H1 (cell line): ENCODE data around the gene C12orf75. TPM values are rescaled to one million over a fixed set of nuclear protein-coding genes. Genes with fewer than 3 reads are reported as not detected.

ENCODE experiments used
- CTCF ChIA-PET: fragments of 300-600 bp; sonication (Branson Sonifier 250); formaldehyde crosslinking; loops from one replicate; lab custom pipeline; 2021; ENCODE audit not compliant: partially characterized antibody; lab: Charles Lee
- POLR2A ChIA-PET: fragments of 300-600 bp; sonication (Branson Sonifier 250); formaldehyde crosslinking; loops from one replicate; lab custom pipeline; 2021; ENCODE audit warnings: inconsistent platforms; ENCODE audit not compliant: partially characterized antibody; lab: Charles Lee
- DNase-seq, 2 experiments: peaks; one replicate each; pipeline versions ENCODE4 v3.0.0 to v3.0.0-alpha.2; 2010 to 2022; ENCODE audit warnings: low spot score in 2 of 2, low read depth in 1 of 2, mixed read lengths in 1 of 2
- FAIRE-seq: peaks from 2 replicates; lab custom pipeline; 2011; peaks lifted over from hg19 to GRCh38; lab: Jason Lieb, UNC
- H2AFZ ChIP-seq: 2 replicates; pipeline ENCODE4 v1.8.1; 2012; ENCODE audit warnings: low read length, inconsistent platforms
- H2AK5ac ChIP-seq: 2 replicates; pipeline ENCODE4 v1.6.1; 2013; ENCODE audit warnings: low read depth, low read length
- H2BK120ac ChIP-seq: replicated peaks from 2 replicates; pipeline ENCODE3; 2013; ENCODE audit warnings: low read depth, low read length, inconsistent platforms
- H2BK12ac ChIP-seq: 2 replicates; pipeline ENCODE4 v1.6.1; 2013; ENCODE audit warnings: low read depth, low read length
- H2BK15ac ChIP-seq: 2 replicates; pipeline ENCODE4 v1.6.1; 2013; ENCODE audit warnings: low read length
- H2BK20ac ChIP-seq: 2 replicates; pipeline ENCODE4 v1.6.1; 2013; ENCODE audit warnings: low read length
- H2BK5ac ChIP-seq: 2 replicates; pipeline ENCODE4 v1.6.1; 2013; ENCODE audit warnings: low read depth, low read length
- H3K14ac ChIP-seq: 2 replicates; pipeline ENCODE4 v1.6.1; 2013; ENCODE audit warnings: inconsistent platforms; ENCODE audit not compliant: insufficient read length
- H3K18ac ChIP-seq: 2 replicates; pipeline ENCODE4 v1.6.1; 2013; ENCODE audit warnings: low read length; ENCODE audit errors: extremely low read depth
- H3K23ac ChIP-seq: 2 replicates; pipeline ENCODE4 v1.6.1; 2013; ENCODE audit warnings: inconsistent platforms; ENCODE audit not compliant: insufficient read length
- H3K23me2 ChIP-seq: 2 replicates; pipeline ENCODE4 v1.6.1; 2013; ENCODE audit warnings: low read depth, low read length
- H3K27ac ChIP-seq: 2 replicates; pipeline ENCODE4 v1.6.1; 2011; ENCODE audit warnings: low read depth, low read length, inconsistent platforms
- H3K27me3 ChIP-seq, 4 experiments: replicated peaks in 1 of 4; 1 replicate in 1 of 4; 2 replicates in 3 of 4; pipeline versions ENCODE4 v1.6.1 to v1.8.1; 2011 to 2013; ENCODE audit warnings: low read length in 3 of 4, mild to moderate bottlenecking in 3 of 4, inconsistent platforms in 2 of 4, mixed read lengths in 2 of 4, moderate library complexity in 1 of 4; ENCODE audit not compliant: control insufficient read depth in 3 of 4, insufficient read depth in 3 of 4; ENCODE audit errors: extremely low read depth in 1 of 4
- H3K36me3 ChIP-seq, 4 experiments: 2 replicates each; pipeline versions ENCODE4 v1.6.1 to v1.8.1; 2011 to 2013; ENCODE audit warnings: mild to moderate bottlenecking in 4 of 4, low read length in 3 of 4, moderate library complexity in 2 of 4, control low read depth in 1 of 4, inconsistent platforms in 1 of 4; ENCODE audit not compliant: insufficient read depth in 4 of 4, control insufficient read depth in 2 of 4
- H3K4ac ChIP-seq: replicated peaks from 2 replicates; pipeline ENCODE3; 2013; ENCODE audit warnings: low read length, low read depth, mixed read lengths, inconsistent platforms; ENCODE audit not compliant: insufficient read length
- H3K4me1 ChIP-seq, 4 experiments: replicated peaks in 1 of 4; 1 replicate in 1 of 4; 2 replicates in 3 of 4; pipeline versions ENCODE4 v1.6.1 to v1.8.1; 2011 to 2013; ENCODE audit warnings: low read length in 3 of 4, inconsistent platforms in 2 of 4, mixed read lengths in 1 of 4; ENCODE audit not compliant: insufficient read depth in 4 of 4, control insufficient read depth in 3 of 4
- H3K4me2 ChIP-seq, 2 experiments: 2 replicates each; pipeline versions ENCODE4 v1.6.1 to v1.8.1; 2011 to 2013; ENCODE audit warnings: low read depth in 2 of 2, low read length in 2 of 2, control low read depth in 1 of 2, inconsistent platforms in 1 of 2, mild to moderate bottlenecking in 1 of 2; ENCODE audit not compliant: insufficient read depth in 1 of 2
- H3K4me3 ChIP-seq, 4 experiments: fragments of 200-600, 300-600 bp in 1 of 4; sonication (generic), shearing (Covaris generic), sonication (Bioruptor Twin) in 1 of 4; 2 replicates each; pipeline versions ENCODE4 v1.5.1 to v1.8.1; 2011 to 2016; ENCODE audit warnings: low read length in 4 of 4, low read depth in 3 of 4, control low read depth in 2 of 4, inconsistent platforms in 2 of 4, mild to moderate bottlenecking in 2 of 4, mixed read lengths in 1 of 4, moderate library complexity in 1 of 4; ENCODE audit not compliant: insufficient read depth in 2 of 4; ENCODE audit errors: extremely low read depth in 1 of 4
- H3K56ac ChIP-seq: replicated peaks from 2 replicates; pipeline ENCODE3; 2013; ENCODE audit warnings: low read depth, mild to moderate bottlenecking, mixed read lengths, low read length, inconsistent platforms; ENCODE audit not compliant: insufficient read length
- H3K79me1 ChIP-seq: 2 replicates; pipeline ENCODE4 v1.6.1; 2013; ENCODE audit warnings: low read depth, low read length, control low read depth
- H3K79me2 ChIP-seq, 2 experiments: 2 replicates each; pipeline versions ENCODE4 v1.6.1 to v1.8.1; 2012 to 2013; ENCODE audit warnings: low read length in 2 of 2, mild to moderate bottlenecking in 2 of 2, inconsistent platforms in 1 of 2; ENCODE audit not compliant: insufficient read depth in 2 of 2, control insufficient read depth in 1 of 2
- H3K9ac ChIP-seq, 4 experiments: replicated peaks in 1 of 4; 1 replicate in 1 of 4; 2 replicates in 3 of 4; pipeline versions ENCODE4 v1.6.1 to v1.8.1; 2011 to 2013; ENCODE audit warnings: low read depth in 3 of 4, low read length in 3 of 4, control low read depth in 2 of 4, mild to moderate bottlenecking in 2 of 4, moderate library complexity in 2 of 4, inconsistent platforms in 1 of 4; ENCODE audit errors: extremely low read depth in 1 of 4
- H3K9me3 ChIP-seq, 2 experiments: 2 replicates each; pipeline versions ENCODE4 v1.6.1 to v1.8.1; 2012 to 2013; ENCODE audit warnings: mild to moderate bottlenecking in 2 of 2, moderate library complexity in 2 of 2, control low read depth in 1 of 2, inconsistent platforms in 1 of 2, low read depth in 1 of 2, low read length in 1 of 2, mixed read lengths in 1 of 2; ENCODE audit not compliant: insufficient read depth in 2 of 2
- H4K20me1 ChIP-seq, 2 experiments: replicated peaks in 1 of 2; 2 replicates each; pipeline versions ENCODE3 to v1.8.1; 2011 to 2013; ENCODE audit warnings: inconsistent platforms in 2 of 2, low read length in 2 of 2, mild to moderate bottlenecking in 1 of 2; ENCODE audit not compliant: insufficient read depth in 2 of 2, control insufficient read depth in 1 of 2
- H4K5ac ChIP-seq: 2 replicates; pipeline ENCODE4 v1.6.1; 2013; ENCODE audit warnings: low read length, low read depth, mixed read lengths, inconsistent platforms; ENCODE audit not compliant: insufficient read length
- H4K8ac ChIP-seq: 2 replicates; pipeline ENCODE4 v1.8.0; 2013; ENCODE audit warnings: mild to moderate bottlenecking, moderate library complexity, low read length, inconsistent platforms; ENCODE audit not compliant: insufficient read depth; ENCODE audit errors: extremely low read depth
- H4K91ac ChIP-seq: replicated peaks from 2 replicates; pipeline ENCODE3; 2013; ENCODE audit warnings: low read length, mixed read lengths, inconsistent platforms; ENCODE audit not compliant: insufficient read length
- ATF2 ChIP-seq: IDR thresholded peaks from 2 replicates; pipeline ENCODE4 v1.6.1; 2012; ENCODE audit warnings: low read length, inconsistent platforms
- ATF3 ChIP-seq: IDR thresholded peaks from 2 replicates; pipeline ENCODE4 v1.6.1; 2011; ENCODE audit warnings: low read depth, mild to moderate bottlenecking, low read length; ENCODE audit not compliant: insufficient read depth
- CBX5 ChIP-seq: fragments of 300-800, 300-1000 bp; sonication (generic); IDR thresholded peaks from 2 replicates; pipeline ENCODE4 v1.7.1; 2016; ENCODE audit warnings: antibody characterized with exemption, low read length, low read depth
- EGR1 ChIP-seq: IDR thresholded peaks from 2 replicates; pipeline ENCODE4 v1.6.1; 2011; ENCODE audit warnings: low read depth, low read length, borderline replicate concordance
- EZH2 ChIP-seq: fragments of 200-600 bp; sonication (generic); IDR thresholded peaks from 2 replicates; pipeline ENCODE4 v1.7.1; 2012; ENCODE audit warnings: low read depth, mild to moderate bottlenecking, moderate library complexity, low read length, inconsistent platforms; ENCODE audit not compliant: severe bottlenecking
- MAX ChIP-seq: IDR thresholded peaks from 2 replicates; pipeline ENCODE4 v1.6.1; 2012; ENCODE audit warnings: inconsistent platforms
- PHF8 ChIP-seq: fragments of 200-600 bp; sonication (generic); conservative IDR thresholded peaks from 2 replicates; pipeline ENCODE4 v1.7.1; 2012; ENCODE audit warnings: low read depth, mild to moderate bottlenecking, inconsistent platforms, low read length, moderate library complexity
- SP1 ChIP-seq: IDR thresholded peaks from 2 replicates; pipeline ENCODE4 v1.6.1; 2011; ENCODE audit warnings: low read depth, low read length
- SP2 ChIP-seq: IDR thresholded peaks from 2 replicates; pipeline ENCODE4 v1.6.1; 2012; ENCODE audit warnings: mild to moderate bottlenecking, low read length, inconsistent platforms
- TCF12 ChIP-seq: IDR thresholded peaks from 2 replicates; pipeline ENCODE4 v1.6.1; 2011; ENCODE audit warnings: low read depth, mild to moderate bottlenecking, low read length
- TEAD4 ChIP-seq: IDR thresholded peaks from 2 replicates; pipeline ENCODE4 v1.6.1; 2012; ENCODE audit warnings: low read depth, low read length, inconsistent platforms, mixed read lengths
- WGBS, 2 experiments: shearing (Covaris generic) in 1 of 2; methylation state at CpG; one replicate each; pipeline versions ENCODE4 v1.1.6 to v1.1.7; 2013 to 2015; ENCODE audit warnings: low lambda C conversion rate in 2 of 2, mixed read lengths in 2 of 2, inconsistent platforms in 1 of 2, low coverage in 1 of 2, missing lambda C conversion rate in 1 of 2; ENCODE audit not compliant: insufficient replicate concordance in 2 of 2, insufficient coverage in 1 of 2, insufficient read length in 1 of 2; ENCODE audit errors: extremely low coverage in 1 of 2, missing lambda C conversion rate in 1 of 2; 5-methylcytosine and 5-hydroxymethylcytosine counted together
- polyA plus RNA-seq, 7 experiments: library from polyadenylated mRNA; depleted of rRNA in 3 of 7; stranded (reverse) in 5 of 7; unstranded in 2 of 7; fragments of >200 nt in 5 of 7; fragments of 200-250 nt in 2 of 7; gene quantifications; 1 replicate in 5 of 7; 2 replicates in 1 of 7; 4 replicates in 1 of 7; pipeline versions ENCODE4 v1.2.1 to v1.2.3, GENCODE V29; 2011 to 2013; ENCODE audit warnings: missing spikeins in 2 of 7, mixed read lengths in 2 of 7
- total RNA-seq: library from RNA; stranded (reverse); fragmentation: NEBNext Ultra II Directional; extraction: Animal tissue kit (Norgen Biotek cat#: 25700); gene quantifications from 2 replicates; pipeline ENCODE4 v1.2.1, GENCODE V29; 2021

The C12orf75 gene
- total and polyA plus RNA-seq, 2 of the 8 experiments (the other 6 are each of a cell fraction or from before 2014, with no cell fraction given) = 26.4 to 41.2 TPM

- 82% methylated on average over 4 of the region's 4 CpGs; no CpG with 5 or more reads in 1 of the 2 experiments for WGBS, 2 experiments
- Histone ChIP-seq H4K8ac (no peak overlapping the region), H3K4me2 (no peak overlapping the region), H3K23ac (no peak overlapping the region), H3K18ac (no peak overlapping the region), H3K9me3 (no peaks in the 10 kb centered on the region), H3K27ac (no peak overlapping the region), H3K4me1 (peaks cover 3 to 15% (median 9%) of the 10 kb centered on the region in 4 experiments), H2BK5ac (no peak overlapping the region), H3K14ac (no peak overlapping the region), H3K79me1 (peaks cover 2% of the 10 kb centered on the region; the same call in 1 of the 2 replicates), H3K56ac (no peak overlapping the region), H2BK120ac (no peak overlapping the region), H2BK15ac (no peak overlapping the region), H3K23me2 (peaks cover 12% of the 10 kb centered on the region; the same call in 1 of the 2 replicates), H4K91ac (no peak overlapping the region), H4K20me1 (peaks cover 0 to 2% of the 10 kb centered on the region in 2 experiments), H2BK12ac (no peak overlapping the region), H3K9ac (no peak overlapping the region), H3K27me3 (peaks cover 0 to 9% (median 6%) of the 10 kb centered on the region in 4 experiments; a peak in 6 of 7 replicates), H4K5ac (no peak overlapping the region), H3K36me3 (no peaks in the 10 kb centered on the region), H2AFZ (no peak overlapping the region), H3K4ac (no peak overlapping the region), H2AK5ac (no peak overlapping the region), H3K4me3 (no peak overlapping the region), H3K79me2 (peaks cover 0 to 3% of the 10 kb centered on the region in 2 experiments; a peak in 1 of 4 replicates), H2BK20ac (no peak overlapping the region)
- FAIRE-seq = no peak
- ChIA-PET CTCF (interaction anchor here (0.6 to 2.8 kb wide), 7 partner anchors 10 to 99 kb away, joined by 3 to 10 read pairs (median 3); partner anchors contain the start of gene APPL2), POLR2A (interaction anchor here (1.2 kb wide), 1 partner anchor 43 kb away, joined by 4 read pairs; no protein-coding TSS in a partner anchor)
- no peak for DNase-seq
- TF ChIP-seq TCF12 = no peak
- no peak for TF ChIP-seq SP1
- TF ChIP-seq PHF8 = no peak
- TF ChIP-seq SP2 = no peak
- TF ChIP-seq CBX5 = no peak
- TF ChIP-seq MAX = no peak
- no peak for TF ChIP-seq TEAD4
- TF ChIP-seq EZH2 = no peak
- TF ChIP-seq ATF2 = no peak
- no peak for TF ChIP-seq ATF3
- no peak for TF ChIP-seq EGR1
These were observed 4.1 kb downstream of the C12orf75 start for GRCh38 chr12:105334582-105334981.
